HCT116 (cell line): ENCODE results near the gene S100Z. TPM values are rescaled to one million over a fixed set of nuclear protein-coding genes. Genes with fewer than 3 reads are reported as not detected.

Experiments
- ATAC-seq: fragments of 200-7000 bp; cut with Tn5 transposase; 2 replicates; pipeline ENCODE4 v1.9.1; 2020; ENCODE audit warnings: mild to moderate bottlenecking, moderate library complexity
- BruUV-seq: library from RNA; stranded (reverse); fragments of 400-500 nt; replicated peaks from 2 replicates; lab custom pipeline; 2021; lab: Mats Ljungman, UMichigan
- CTCF ChIA-PET: fragments of 300-600 bp; sonication (Branson Sonifier 250); formaldehyde crosslinking; loops from one replicate; lab custom pipeline; 2021; ENCODE audit warnings: antibody characterized with exemption; lab: Charles Lee
- POLR2A ChIA-PET: fragments of 300-600, 350-600 bp; sonication (Branson Sonifier 250); formaldehyde crosslinking; loops from one replicate; lab custom pipeline; 2021; ENCODE audit warnings: antibody characterized with exemption; lab: Charles Lee
- RAD21 ChIA-PET, 2 experiments: fragments of 300-600 bp; sonication (Branson Sonifier 250); formaldehyde crosslinking; loops; one replicate each; lab custom pipeline; 2023; ENCODE audit warnings: low total read pairs in 2 of 2; ENCODE audit not compliant: uncharacterized antibody in 2 of 2, unreplicated experiment in 2 of 2, low non-redundant PET in 1 of 2; lab: Charles Lee
- DNase-seq: peaks from one replicate; pipeline ENCODE4 v3.0.0-alpha.2; 2010; ENCODE audit warnings: low read depth, low spot score
- H2AFZ ChIP-seq: fragments of 200-600 bp; shearing (Covaris generic), sonication (generic); 2 replicates; pipeline ENCODE4 v1.6.1; 2017; ENCODE audit warnings: low read depth, mixed run types, mixed read lengths, antibody characterized with exemption, low read length; ENCODE audit not compliant: poor library complexity, severe bottlenecking
- H3K27ac ChIP-seq: 2 replicates; pipeline ENCODE4 v1.5.1; 2012; ENCODE audit warnings: low read depth, low read length
- H3K27me3 ChIP-seq: fragments of 200-600 bp; sonication (generic); 2 replicates; pipeline ENCODE4 v1.6.1; 2016; ENCODE audit warnings: mixed run types, low read length, mixed read lengths; ENCODE audit not compliant: insufficient read depth
- H3K36me3 ChIP-seq, 2 experiments: fragments of 200-500 bp in 1 of 2; fragments of 200-600 bp in 1 of 2; sonication (Bioruptor generic) in 1 of 2; sonication (generic) in 1 of 2; 2 replicates each; pipeline versions ENCODE4 v1.5.1 to v1.6.1; 2014 to 2016; ENCODE audit warnings: low read length in 2 of 2, inconsistent platforms in 1 of 2, mixed read lengths in 1 of 2, mixed run types in 1 of 2; ENCODE audit not compliant: insufficient read depth in 2 of 2, control insufficient read depth in 1 of 2
- H3K4me1 ChIP-seq, 2 experiments: fragments of 200-600 bp in 1 of 2; sonication (generic) in 1 of 2; 2 replicates each; pipeline versions ENCODE4 v1.5.1 to v1.6.1; 2012 to 2017; ENCODE audit warnings: low read length in 2 of 2, inconsistent platforms in 1 of 2, mild to moderate bottlenecking in 1 of 2, mixed read lengths in 1 of 2, mixed run types in 1 of 2, moderate library complexity in 1 of 2; ENCODE audit not compliant: insufficient read depth in 2 of 2, control insufficient read depth in 1 of 2
- H3K4me2 ChIP-seq: fragments of 200-600 bp; sonication (generic); 2 replicates; pipeline ENCODE4 v1.6.1; 2017; ENCODE audit warnings: mixed run types, low read length, mixed read lengths
- H3K4me3 ChIP-seq, 2 experiments: fragments of 200-600 bp in 1 of 2; sonication (generic) in 1 of 2; replicated peaks in 1 of 2; 2 replicates each; pipeline ENCODE4 v1.5.1; 2011 to 2016; ENCODE audit warnings: low read length in 2 of 2, control low read depth in 1 of 2, low read depth in 1 of 2, mild to moderate bottlenecking in 1 of 2, mixed read lengths in 1 of 2, mixed run types in 1 of 2
- H3K79me2 ChIP-seq: fragments of 200-600 bp; sonication (generic); 2 replicates; pipeline ENCODE4 v1.6.1; 2017; ENCODE audit warnings: mild to moderate bottlenecking, mixed run types, low read length, moderate library complexity, mixed read lengths; ENCODE audit not compliant: insufficient read depth
- H3K9ac ChIP-seq: fragments of 200-600 bp; sonication (generic); 2 replicates; pipeline ENCODE4 v1.6.1; 2016; ENCODE audit warnings: low read length, mixed read lengths
- H3K9me2 ChIP-seq: fragments of 200-600 bp; sonication (generic), shearing (Covaris generic); 2 replicates; pipeline ENCODE4 v1.6.1; 2017; ENCODE audit warnings: mixed run types, mild to moderate bottlenecking, moderate library complexity; ENCODE audit not compliant: insufficient read depth
- H3K9me3 ChIP-seq, 2 experiments: fragments of 200-500 bp in 1 of 2; fragments of 200-600 bp in 1 of 2; sonication (Bioruptor generic) in 1 of 2; sonication (generic) in 1 of 2; 2 replicates each; pipeline ENCODE4 v1.6.1; 2014 to 2017; ENCODE audit warnings: low read length in 2 of 2, mixed read lengths in 2 of 2, inconsistent platforms in 1 of 2, low read depth in 1 of 2, mild to moderate bottlenecking in 1 of 2, mixed run types in 1 of 2, moderate library complexity in 1 of 2; ENCODE audit not compliant: control insufficient read depth in 1 of 2, insufficient read depth in 1 of 2
- H4K20me1 ChIP-seq: fragments of 200-600 bp; sonication (generic), shearing (Covaris generic); 2 replicates; pipeline ENCODE4 v1.6.1; 2017; ENCODE audit warnings: mixed run types, mild to moderate bottlenecking, moderate library complexity; ENCODE audit not compliant: insufficient read depth
- ATF3 ChIP-seq: IDR thresholded peaks from 2 replicates; pipeline ENCODE4 v1.6.1; 2012
- CEBPB ChIP-seq: IDR thresholded peaks from 2 replicates; pipeline ENCODE4 v1.6.1; 2012; ENCODE audit warnings: low read depth
- EGR1 ChIP-seq: IDR thresholded peaks from 2 replicates; pipeline ENCODE4 v1.6.1; 2012; ENCODE audit warnings: low read depth
- JUND ChIP-seq: IDR thresholded peaks from 2 replicates; pipeline ENCODE4 v1.6.1; 2012
- MAX ChIP-seq: IDR thresholded peaks from 2 replicates; pipeline ENCODE4 v1.6.1; 2012
- POLR2A ChIP-seq: IDR thresholded peaks from 2 replicates; pipeline ENCODE4 v1.7.0; 2011; ENCODE audit warnings: borderline replicate concordance; ENCODE audit not compliant: insufficient read depth, insufficient read length; ENCODE audit errors: extremely low read depth
- POLR2AphosphoS5 ChIP-seq: IDR thresholded peaks from 2 replicates; pipeline ENCODE4 v1.6.1; 2011; ENCODE audit warnings: mild to moderate bottlenecking, low read depth, low read length, moderate library complexity
- RAD21 ChIP-seq: IDR thresholded peaks from 2 replicates; pipeline ENCODE4 v1.6.1; 2012; ENCODE audit warnings: low read depth, mild to moderate bottlenecking
- REST ChIP-seq: IDR thresholded peaks from 2 replicates; pipeline ENCODE4 v1.6.1; 2012; ENCODE audit warnings: low read depth
- SP1 ChIP-seq: IDR thresholded peaks from 2 replicates; pipeline ENCODE4 v1.6.1; 2012; ENCODE audit warnings: low read depth
- SRF ChIP-seq: IDR thresholded peaks from 2 replicates; pipeline ENCODE4 v1.6.1; 2012; ENCODE audit warnings: low read depth
- TCF7L2 ChIP-seq: IDR thresholded peaks from 2 replicates; pipeline ENCODE4 v1.7.0; 2011; ENCODE audit warnings: borderline replicate concordance, inconsistent platforms; ENCODE audit not compliant: insufficient read depth, insufficient read length; ENCODE audit errors: extremely low read depth
- ZBTB33 ChIP-seq: IDR thresholded peaks from 2 replicates; pipeline ENCODE4 v1.6.1; 2011; ENCODE audit warnings: mild to moderate bottlenecking, low read length, moderate library complexity; ENCODE audit not compliant: insufficient replicate concordance; ENCODE audit errors: extremely low read depth
- intact Hi-C: fragments of 100-400 bp; cut with micrococcal nuclease; formaldehyde crosslinking; loops from 2 replicates; pipeline ENCODE4 v1.10.0; 2022
- total RNA-seq: library from RNA; stranded (reverse); gene quantifications from one replicate; pipeline ENCODE4 v1.2.1, GENCODE V29; 2021; ENCODE audit not compliant: unreplicated experiment

S100Z gene
- total RNA-seq, 1 experiment from 2014 or later: not detected

GRCh38 chr5:76801159-76801802 is 48.5 kb upstream of the S100Z start:
- BruUV-seq: no TSS peak
- DNase-seq (peak; percentile 59), ATAC-seq (no peak)
- Histone ChIP-seq H3K27me3 (no peaks in the 10 kb centered on the region), H3K9ac (peak overlapping the region; percentile 3), H3K9me3 (no peaks in the 10 kb centered on the region), H3K4me3 (no peak overlapping the region), H3K79me2 (no peaks in the 10 kb centered on the region), H3K9me2 (no peaks in the 10 kb centered on the region), H3K36me3 (no peaks in the 10 kb centered on the region), H3K4me2 (peak overlapping the region; percentile 49), H2AFZ (peak overlapping the region; percentile 60)
- intact Hi-C loops: no loop called here
- ChIA-PET POLR2A (interaction anchor here (0.8 to 1.4 kb wide), 3 partner anchors 10 to 62 kb away, joined by 3 to 10 read pairs (median 3); partner anchors contain the start of gene F2RL1), CTCF (no interaction called here)
- TF ChIP-seq RAD21: no peak
- no peak for TF ChIP-seq POLR2A
- no peak; the same call in 1 of the 2 replicates for TF ChIP-seq POLR2AphosphoS5
- peak; percentile 50 for TF ChIP-seq TCF7L2
- no peak for TF ChIP-seq EGR1
- no peak for TF ChIP-seq REST
- TF ChIP-seq CEBPB: peak; percentile 57; the same call in 1 of the 2 replicates
- TF ChIP-seq ZBTB33: no peak
- TF ChIP-seq SRF: no peak
- no peak for TF ChIP-seq JUND
- TF ChIP-seq ATF3: no peak
- peak; percentile 44; the same call in 1 of the 2 replicates for TF ChIP-seq SP1
- no peak for TF ChIP-seq MAX
- TF ChIP-seq, all 23 proteins: peak for 3
- no peaks in the 10 kb centered on the region for H4K20me1 ChIP-seq
- peaks cover 39 to 75% of the 10 kb centered on the region in 2 experiments for H3K4me1 ChIP-seq
- RAD21 ChIA-PET: no interaction called here
- H3K27ac ChIP-seq: peak overlapping the region; percentile 21; the same call in 1 of the 2 replicates
